Uterus (tissue), 2 donors: Measurements from ENCODE around the gene LRRC8C.

ENCODE experiments used
- CTCF ChIP-seq, 4 experiments: fragments of 200-600 bp in 2 of 4; fragments of 450-650 bp in 2 of 4; sonication (generic) in 2 of 4; IDR thresholded peaks; one replicate each; pipeline ENCODE4 v1.5.1; 2016 to 2019; ENCODE audit warnings: antibody characterized with exemption in 4 of 4, mild to moderate bottlenecking in 2 of 4, moderate library complexity in 1 of 4
- POLR2A ChIP-seq, 2 donors: fragments of 450-650 bp; IDR thresholded peaks; one replicate each; pipeline ENCODE4 v1.6.1; 2016; ENCODE audit warnings: antibody characterized with exemption in 2 of 2, mild to moderate bottlenecking in 1 of 2, moderate library complexity in 1 of 2

GRCh38 chr1:89737985-89738510 is 105.1 kb downstream of the LRRC8C start:
- no peak for TF ChIP-seq POLR2A (IDR thresholded peaks at IDR 0.05)
- TF ChIP-seq CTCF (IDR thresholded peaks at IDR 0.05), result no peak
